GM19240 (cell line): ENCODE results near the gene IFNL1.
"Not testable (repeated sequence)": the region's sequence is repeated elsewhere in the genome, so short reads cannot be mapped to it uniquely, and the experiment has no call there.

Source experiments
- DNase-seq: peaks from one replicate; pipeline ENCODE4 v3.0.0; 2011; ENCODE audit warnings: low spot score; ENCODE audit not compliant: insufficient read length

IFNL1 gene

GRCh38 chr19:39308531-39309304 is 12.5 kb downstream of the IFNL1 start:
- no peak for DNase-seq

DNA sequence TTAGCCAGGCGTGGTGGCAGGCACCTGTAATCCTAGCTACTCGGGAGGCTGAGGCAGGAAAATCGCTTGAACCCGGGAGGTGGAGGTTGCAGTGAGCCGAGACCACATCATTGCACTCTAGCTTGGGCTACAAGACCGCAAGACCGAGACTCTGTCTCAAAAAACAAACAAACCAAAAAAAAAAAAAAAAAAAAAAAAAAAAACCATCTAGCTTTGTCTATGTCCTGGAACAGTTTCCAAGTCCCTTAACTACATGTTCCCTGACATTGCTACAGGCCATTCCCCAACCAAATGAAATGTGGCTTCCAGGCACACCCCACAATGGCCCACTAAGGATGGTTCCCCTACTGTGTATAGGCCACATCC is 13.1 kb downstream of the IFNL1 start:
- not testable (repeated sequence) for DNase-seq

DNA sequence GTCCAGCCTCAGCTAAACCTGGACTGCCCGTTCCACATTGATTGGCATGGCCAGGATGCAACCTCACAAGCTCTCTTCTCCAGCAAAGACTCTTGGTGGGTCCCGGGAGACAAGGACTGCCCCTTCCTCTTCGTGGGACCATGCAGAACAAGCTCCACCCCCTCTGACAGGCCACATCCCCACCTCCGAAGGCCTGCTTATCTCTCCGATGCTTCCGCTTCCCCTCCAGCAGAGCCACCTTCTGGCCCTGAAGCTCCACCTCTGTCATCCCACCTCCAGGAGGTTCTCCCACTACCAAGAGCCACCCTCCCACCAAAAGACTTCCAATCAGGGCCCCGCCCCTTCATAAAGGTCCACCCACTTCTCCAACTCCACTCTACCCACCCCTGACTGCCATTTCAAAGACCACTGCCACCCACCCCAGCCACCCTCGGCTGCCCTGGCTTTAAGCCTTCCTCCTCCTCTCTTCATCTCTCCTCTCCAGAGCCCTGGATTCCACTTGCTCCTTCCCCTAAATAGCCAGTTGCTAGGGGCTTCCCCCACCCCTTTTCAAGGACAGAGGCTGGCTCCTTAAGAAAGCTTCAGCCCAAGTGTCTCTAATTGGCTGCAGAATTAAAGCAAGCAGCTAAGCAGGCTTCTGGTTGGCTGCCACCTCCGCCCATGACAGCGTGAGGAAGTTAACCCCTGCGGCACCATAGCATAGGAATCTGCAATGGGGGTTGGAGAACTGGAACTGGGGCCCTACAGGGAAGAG is 14.5 kb downstream of the IFNL1 start:
- no peak for DNase-seq

DNA sequence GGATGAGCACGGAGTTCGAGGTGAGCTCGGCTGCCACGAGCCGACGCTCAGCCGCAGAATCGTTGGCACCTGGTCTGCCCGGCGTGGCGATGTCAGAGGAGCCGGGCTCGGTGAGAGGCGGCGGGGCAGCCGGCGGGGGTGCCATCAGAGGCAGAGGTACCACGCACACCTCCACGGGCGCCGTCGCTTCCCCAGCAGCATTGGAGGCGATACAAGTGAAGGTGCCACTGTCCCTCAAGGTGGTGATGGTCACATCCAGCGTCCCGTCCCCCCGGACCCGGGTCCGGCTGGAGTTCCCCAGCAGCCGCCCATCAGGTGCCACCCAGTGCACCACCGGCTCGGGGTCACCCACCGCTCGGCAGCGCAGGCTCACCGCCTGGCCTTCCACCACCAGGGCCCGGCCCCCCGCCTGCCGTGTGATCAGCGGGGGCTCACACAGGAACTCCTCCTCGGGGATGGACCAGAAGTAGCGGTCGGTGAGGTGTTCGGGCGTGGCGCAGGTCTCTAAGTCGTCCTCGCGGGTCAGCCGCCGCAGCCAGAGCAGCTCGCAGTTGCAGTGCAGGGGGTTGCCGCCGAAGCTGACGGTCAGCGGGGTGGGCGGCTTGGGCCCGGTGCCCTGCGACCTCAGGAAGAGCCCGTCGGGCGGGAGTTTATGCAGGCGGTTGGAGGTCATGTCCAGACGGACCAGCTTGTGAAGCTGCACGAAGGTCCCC is 18.0 kb downstream of the IFNL1 start:
- DNase-seq = no peak

DNA sequence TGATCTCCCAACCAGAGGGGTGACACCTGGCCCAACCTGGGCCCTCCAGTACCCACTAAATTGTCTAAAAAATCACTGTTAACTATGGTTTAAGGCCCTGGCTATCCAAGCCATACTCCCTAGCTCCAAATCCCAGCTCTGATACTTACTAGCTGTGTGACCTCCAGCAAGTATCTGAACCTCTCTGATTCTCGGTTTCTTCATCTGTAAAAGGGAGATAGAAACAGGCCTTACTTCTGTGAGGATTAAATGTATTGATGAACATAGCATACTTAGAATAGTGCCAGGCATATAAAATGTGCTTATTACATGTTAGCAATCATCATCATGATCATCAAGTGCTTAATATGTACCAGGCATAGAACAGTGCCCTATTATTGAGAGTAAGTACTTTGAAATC is 19.7 kb downstream of the IFNL1 start:
- DNase-seq = no peak

DNA sequence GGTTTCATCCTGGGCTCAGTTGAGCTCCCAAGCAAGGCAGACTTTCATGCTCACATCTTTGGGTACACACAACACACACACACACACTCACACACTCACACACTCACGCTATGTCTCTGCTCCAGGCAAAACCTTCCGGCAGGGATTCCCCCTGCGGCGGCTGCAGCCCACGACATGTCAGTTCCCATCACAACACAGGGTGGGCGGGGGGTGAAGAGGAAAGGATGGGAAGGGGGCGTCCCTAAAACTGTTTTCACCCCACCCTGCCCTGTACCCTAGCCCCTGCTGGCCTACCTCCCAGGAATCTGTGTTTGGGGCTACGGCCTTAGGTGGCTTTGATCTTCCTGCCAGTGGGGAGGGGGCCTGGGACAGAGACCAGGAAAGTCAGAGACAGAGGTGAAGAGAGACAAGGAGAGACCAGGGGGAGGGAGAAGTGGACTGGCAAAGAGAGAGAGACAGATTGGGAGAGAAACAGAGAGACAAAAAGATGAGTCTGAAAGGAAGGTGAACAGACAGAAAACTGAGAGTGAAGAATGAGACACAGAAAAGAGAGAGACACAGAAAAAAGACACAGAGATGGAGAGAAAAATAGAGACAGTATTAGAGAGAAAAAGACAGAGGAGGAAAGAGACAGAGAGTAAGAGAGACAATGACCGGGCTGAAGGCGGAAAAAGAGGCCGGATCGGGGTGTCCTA is 20.6 kb downstream of the IFNL1 start:
- DNase-seq = no peak

DNA sequence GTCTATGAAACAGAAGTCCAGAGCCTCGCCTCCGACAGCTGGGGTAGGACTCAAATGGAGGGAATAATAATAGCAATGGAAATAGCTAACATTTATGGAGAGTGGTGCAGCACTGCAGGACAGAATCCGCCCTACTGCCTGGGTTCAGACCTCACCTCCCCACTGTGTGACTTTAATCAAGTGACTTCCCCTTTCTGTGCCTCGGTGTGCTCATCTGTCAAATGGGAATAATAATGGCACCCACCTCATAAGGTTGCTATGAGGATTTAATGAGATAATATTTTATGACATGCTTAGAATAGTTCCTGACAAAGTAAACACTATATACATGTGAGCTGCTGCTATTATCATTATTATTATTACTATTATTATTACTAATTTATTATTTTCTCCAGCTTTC is 21.3 kb downstream of the IFNL1 start:
- DNase-seq = no peak

- DNase-seq = no peak
Measured at GRCh38 chr19:39318071-39318470, 21.9 kb downstream of the IFNL1 start.

DNA sequence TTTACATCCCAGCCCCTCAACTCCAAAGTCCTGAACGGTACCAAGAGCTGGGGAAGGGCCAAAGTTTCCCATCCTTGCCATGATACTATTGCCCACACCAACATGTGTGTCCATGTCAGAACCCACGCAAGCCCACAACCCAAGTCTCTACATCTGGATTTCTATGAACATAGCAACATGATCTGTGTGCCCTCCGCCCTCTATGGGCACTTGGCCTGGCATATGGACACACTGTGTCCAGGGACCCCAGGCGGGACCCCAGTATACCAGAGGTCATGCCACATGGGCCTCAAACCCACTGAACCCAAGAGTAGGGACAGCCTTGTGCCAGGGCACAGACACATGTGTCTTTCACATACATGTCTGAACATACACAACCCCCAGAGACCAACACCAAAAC is 22.5 kb downstream of the IFNL1 start:
- no peak for DNase-seq

GRCh38 chr19:39319098-39319891 is 23.1 kb downstream of the IFNL1 start:
- DNase-seq = no peak

DNA sequence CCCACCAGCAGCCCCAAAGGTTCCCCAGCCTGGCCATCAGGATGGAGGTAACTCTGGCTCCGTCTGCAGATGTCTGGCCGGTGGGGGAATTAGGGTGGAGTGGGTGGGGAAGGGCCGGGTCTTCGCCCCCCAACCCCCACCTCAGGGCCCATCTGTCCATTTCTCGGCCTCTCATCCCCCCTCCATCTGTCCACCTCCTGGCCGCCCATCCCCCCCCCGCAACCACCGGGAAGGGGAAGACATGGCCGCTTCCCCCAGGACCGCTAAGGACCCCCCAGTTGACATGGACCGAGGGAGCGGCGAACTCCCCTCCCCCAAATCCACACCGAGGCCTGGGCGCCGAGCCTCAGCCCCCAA is 23.7 kb downstream of the IFNL1 start:
- no peak for DNase-seq

DNA sequence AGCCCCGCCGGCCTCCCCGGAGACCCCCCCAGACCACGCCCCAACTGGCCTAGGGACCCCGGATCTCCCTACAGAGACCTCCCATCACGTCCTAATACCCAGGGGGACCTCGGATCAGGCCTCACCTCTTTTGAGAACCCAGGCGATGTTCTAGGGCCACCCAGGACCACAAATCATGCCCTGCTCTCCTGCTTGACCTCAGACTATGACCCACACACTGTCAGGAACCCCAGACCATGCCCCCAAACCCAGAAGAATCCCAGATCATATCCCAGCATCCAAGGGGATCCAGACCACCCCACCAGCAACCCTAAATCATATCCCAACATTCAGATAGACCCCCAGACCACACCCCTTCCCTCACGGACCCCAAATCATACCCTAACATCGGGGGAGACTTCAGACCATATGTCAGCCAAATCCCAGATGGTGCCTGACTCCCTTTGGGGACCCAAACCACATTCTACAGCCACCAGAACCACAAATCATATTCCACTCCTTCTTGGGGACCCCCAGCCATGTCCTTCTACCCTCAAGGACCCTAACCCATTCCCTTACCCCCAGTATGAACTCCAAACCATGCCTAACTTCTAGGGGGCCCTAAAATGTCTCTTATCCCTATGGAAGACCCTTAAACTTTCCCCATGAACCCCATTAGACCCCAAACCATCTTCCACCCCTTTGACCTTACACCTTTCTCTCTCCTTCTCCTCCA is 25.1 kb downstream of the IFNL1 start:
- no peak for DNase-seq

DNA sequence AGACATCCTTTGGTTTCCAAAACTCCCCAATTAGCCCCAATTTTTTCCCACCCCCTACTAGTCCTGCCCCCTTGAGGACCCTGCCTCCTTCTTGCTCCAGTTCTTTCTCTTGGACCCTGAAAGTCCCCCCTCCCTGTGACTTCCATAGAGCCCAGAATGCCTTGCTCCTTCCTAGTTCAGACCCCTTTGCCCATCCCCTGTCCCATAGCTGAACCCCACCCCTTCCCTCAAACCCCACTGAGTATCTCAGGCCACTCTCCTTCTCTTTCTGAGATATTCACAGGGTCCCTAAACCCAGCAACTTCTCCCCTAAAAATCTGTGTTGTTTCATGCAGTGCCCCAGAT is 25.6 kb downstream of the IFNL1 start:
- DNase-seq = no peak

DNA sequence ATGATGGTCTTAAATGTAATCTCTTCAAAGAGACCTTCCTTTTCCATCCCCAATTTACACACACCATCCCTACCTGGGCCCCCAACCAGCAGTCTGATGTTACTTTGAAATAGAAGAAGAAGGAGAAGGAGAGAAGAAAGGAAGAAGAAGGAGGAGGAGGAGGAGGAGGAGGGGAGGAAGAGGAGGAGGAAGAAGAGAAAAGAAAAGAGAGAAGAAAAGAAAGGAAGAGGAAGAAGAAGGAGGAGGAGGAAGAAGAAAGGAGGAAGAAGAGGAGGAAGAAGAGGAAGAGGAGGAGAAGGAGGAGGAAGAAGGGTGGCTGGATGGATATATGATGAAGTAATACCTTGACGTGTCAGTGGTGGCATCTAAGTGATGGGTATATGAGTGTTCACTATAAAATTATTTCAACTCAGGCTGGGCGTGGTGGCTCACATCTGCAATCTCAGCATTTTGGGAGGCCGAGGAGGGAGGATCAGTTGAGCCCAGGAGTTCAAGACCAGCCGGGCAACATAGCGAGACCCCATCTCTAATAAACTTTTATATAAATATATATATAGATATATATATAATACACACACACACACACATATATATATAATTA is 28.1 kb downstream of the IFNL1 start:
- DNase-seq = no peak

DNA sequence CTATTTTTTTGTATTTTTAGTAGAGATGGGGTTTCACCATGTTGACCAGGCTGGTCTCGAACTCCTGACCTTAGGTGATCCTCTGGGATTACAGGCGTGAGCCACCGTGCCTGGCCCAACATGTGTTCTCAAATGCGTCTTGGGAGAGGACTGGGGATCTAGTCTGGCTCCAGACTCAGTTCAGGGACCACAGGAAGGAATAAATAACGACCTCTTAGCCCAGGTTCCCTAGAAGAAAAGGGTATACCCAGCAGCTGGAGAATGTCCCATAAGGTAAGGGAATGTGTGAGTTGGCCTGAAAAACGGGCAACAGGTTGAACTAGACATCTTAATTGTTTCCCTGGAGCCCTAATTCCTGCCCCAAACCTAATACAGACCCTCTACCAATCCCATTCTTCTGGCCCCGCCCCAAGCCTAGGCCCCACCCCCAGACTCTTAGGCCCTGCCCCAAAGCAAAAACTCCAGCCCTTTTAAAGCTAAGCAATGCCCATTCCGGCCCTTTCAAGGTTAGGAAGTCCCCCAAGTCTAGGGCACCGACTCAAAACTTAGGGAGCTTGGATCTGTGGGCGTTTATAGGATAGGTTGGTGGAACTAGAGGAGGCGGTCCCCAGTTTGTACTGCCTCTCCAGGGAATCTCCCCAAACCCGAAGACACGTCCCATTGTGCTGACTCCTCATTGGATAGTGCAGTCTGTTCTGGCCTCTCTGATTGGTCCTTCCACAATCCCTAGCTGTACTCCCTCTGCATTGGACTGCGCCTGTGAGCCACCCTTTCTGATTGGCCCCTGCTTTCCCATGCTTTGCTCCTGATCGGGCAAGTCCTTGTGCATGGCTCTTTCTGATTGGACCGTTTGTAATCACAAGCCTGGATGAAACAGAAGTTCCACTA is 29.8 kb downstream of the IFNL1 start:
- no peak for DNase-seq

GRCh38 chr19:39327363-39328045 is 31.3 kb downstream of the IFNL1 start:
- no peak for DNase-seq

DNA sequence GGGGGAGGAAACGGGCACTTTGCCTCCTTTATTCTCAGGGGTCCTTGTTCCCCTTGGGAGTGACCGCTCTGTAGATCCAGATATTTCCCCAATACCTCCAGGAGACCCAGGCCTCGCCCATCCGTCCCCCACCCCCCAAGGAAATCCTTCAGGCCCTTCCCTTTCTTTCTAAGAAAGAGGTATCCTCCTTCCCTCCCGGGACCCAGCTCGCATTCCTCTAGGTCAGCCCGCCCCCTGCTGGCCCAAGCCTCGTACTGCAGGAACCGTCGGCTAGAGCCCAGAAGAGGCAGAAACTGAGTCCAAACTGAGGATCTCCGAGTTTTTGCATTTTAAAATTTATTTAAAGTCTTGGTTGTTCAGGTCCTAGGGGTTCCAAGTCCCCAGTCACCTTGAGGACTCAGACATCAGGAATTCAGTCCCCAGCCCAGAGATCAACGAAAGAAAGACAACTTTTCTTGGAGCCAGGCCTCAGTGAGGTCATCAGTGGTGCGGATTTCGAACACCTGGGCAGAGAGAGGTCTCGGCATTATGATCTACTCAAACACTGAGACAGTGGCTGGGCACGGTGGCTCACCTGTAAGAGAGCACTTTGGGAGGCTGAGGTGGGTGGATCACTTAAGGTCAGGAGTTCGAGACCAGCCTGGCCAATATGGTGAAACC is 32.0 kb downstream of the IFNL1 start:
- peak; percentile 66 for DNase-seq

DNA sequence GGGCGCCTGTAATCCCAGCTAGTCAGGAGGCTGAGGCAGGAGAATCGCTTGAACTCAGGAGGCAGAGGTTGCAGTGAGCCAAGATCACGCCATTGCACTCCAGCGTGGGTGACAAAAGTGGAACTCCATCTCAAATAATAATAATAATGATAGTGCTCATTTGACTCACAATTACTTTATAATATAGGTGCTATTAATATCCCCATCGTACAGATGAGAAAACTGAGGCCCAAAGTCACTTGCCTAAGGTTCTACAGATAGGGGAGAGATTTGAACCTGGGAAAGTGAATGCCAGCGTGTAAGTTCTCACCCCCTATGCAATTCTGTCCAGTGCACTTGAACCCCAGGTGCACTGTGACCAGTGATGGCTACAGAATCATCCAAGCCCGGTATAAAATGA is 33.7 kb downstream of the IFNL1 start:
- no peak for DNase-seq
